ENCODE measurements around the gene ST3GAL4. TPM values are rescaled to one million over a fixed set of nuclear protein-coding genes. Genes with fewer than 3 reads are reported as not detected.

ST3GAL4 gene
- total and polyA plus RNA-seq, 2 of the 8 experiments (the other 6 are each of a cell fraction or from before 2014, with no cell fraction given): 15.6 to 20.0 TPM

DNA sequence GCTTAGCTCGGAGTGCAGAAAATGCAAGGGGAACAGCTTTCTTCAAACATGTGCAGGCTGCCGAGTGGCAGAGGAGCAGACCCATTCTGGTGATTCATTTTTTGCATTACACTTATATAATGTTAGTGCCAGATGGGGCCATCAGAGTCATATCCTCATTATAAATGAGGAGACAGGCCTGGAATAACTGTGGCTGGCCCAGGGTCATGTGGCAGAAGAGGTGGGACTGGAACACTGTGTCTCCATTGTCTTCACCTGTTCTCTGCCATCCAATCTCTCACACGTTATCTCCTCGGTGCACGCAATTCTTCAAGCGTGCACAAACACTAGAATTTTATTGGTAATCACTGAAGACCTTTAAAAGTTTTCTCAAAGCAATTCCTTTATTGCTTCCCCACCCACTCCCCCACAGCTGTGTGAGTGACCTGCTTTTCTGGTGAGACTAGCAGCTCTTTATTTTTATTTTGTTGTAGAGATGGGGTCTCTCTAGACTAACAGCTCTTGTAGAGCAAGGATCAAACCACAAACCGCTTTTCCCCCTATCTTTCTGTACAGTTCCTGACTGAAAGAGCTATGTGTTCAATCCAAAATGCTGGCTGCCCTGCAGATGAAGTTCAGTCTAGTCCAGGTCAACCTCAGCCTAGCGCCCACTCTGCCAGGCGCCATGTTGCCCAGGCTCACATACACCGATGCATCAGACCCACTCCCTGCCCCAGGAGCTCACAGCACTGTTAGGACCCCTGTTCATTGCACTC is 75.3 kb downstream of the ST3GAL4 start:
- no peak overlapping the region for H3K4me2 ChIP-seq (ENCODE audit: insufficient read depth in 1 of 2, low read depth in 2 of 2, low read length in 2 of 2)
- CTCF ChIA-PET (ENCODE audit: partially characterized antibody): interaction anchor here (0.6 to 6.5 kb wide), 8 partner anchors 11 to 370 kb away, joined by 3 to 31 read pairs (median 5); no protein-coding TSS in a partner anchor
- no peak overlapping the region for H2BK12ac ChIP-seq (ENCODE audit: low read depth, low read length)
- no peaks in the 10 kb centered on the region for H3K36me3 ChIP-seq (ENCODE audit: control insufficient read depth in 2 of 4, insufficient read depth in 4 of 4, low read length in 3 of 4)
- H3K9ac ChIP-seq (replicated peaks in 1 of 4; ENCODE audit: extremely low read depth in 1 of 4, low read depth in 3 of 4, low read length in 3 of 4): no peak overlapping the region
- no peaks in the 10 kb centered on the region for H4K20me1 ChIP-seq (replicated peaks in 1 of 2; ENCODE audit: control insufficient read depth in 1 of 2, insufficient read depth in 2 of 2, low read length in 2 of 2)
- H3K79me1 ChIP-seq (ENCODE audit: low read depth, low read length): no peaks in the 10 kb centered on the region
- no peaks in the 10 kb centered on the region for H3K27me3 ChIP-seq (replicated peaks in 1 of 4; ENCODE audit: control insufficient read depth in 3 of 4, extremely low read depth in 1 of 4, insufficient read depth in 3 of 4, low read length in 3 of 4)
- no peak overlapping the region for H3K4ac ChIP-seq (replicated peaks; ENCODE audit: insufficient read length, low read depth, low read length)
- H3K27ac ChIP-seq (ENCODE audit: low read depth, low read length): no peak overlapping the region
- H3K23ac ChIP-seq (ENCODE audit: insufficient read length): no peak overlapping the region
- H3K9me3 ChIP-seq (ENCODE audit: insufficient read depth in 2 of 2, low read depth in 1 of 2, low read length in 1 of 2): no peaks in the 10 kb centered on the region
- H2AK5ac ChIP-seq (ENCODE audit: low read depth, low read length): no peak overlapping the region
- no peak overlapping the region for H3K18ac ChIP-seq (ENCODE audit: extremely low read depth, low read length)
- no peak overlapping the region for H3K14ac ChIP-seq (ENCODE audit: insufficient read length)
- H4K8ac ChIP-seq (ENCODE audit: extremely low read depth, insufficient read depth, low read length): no peak overlapping the region
- H3K4me3 ChIP-seq (ENCODE audit: extremely low read depth in 1 of 4, insufficient read depth in 2 of 4, low read depth in 3 of 4, low read length in 4 of 4): no peak overlapping the region
- WGBS, 2 experiments (ENCODE audit: extremely low coverage in 1 of 2, insufficient coverage in 1 of 2, insufficient read length in 1 of 2, insufficient replicate concordance in 2 of 2, low coverage in 1 of 2, low lambda C conversion rate in 2 of 2, missing lambda C conversion rate in 1 of 2): 88% methylated on average over 10 of the region's 10 CpGs; no CpG with 5 or more reads in 1 of the 2 experiments
- no peaks in the 10 kb centered on the region for H3K23me2 ChIP-seq (ENCODE audit: low read depth, low read length)
- H3K79me2 ChIP-seq (ENCODE audit: control insufficient read depth in 1 of 2, insufficient read depth in 2 of 2, low read length in 2 of 2): no peaks in the 10 kb centered on the region
- DNase-seq (ENCODE audit: low read depth in 1 of 2, low spot score in 2 of 2): no peak
- H2BK15ac ChIP-seq (ENCODE audit: low read length): no peak overlapping the region
- H3K56ac ChIP-seq (replicated peaks; ENCODE audit: insufficient read length, low read depth, low read length): no peak overlapping the region
- H2BK20ac ChIP-seq (ENCODE audit: low read length): no peak overlapping the region
- no peak for FAIRE-seq
- POLR2A ChIA-PET (ENCODE audit: partially characterized antibody): interaction anchor here (0.6 to 2.0 kb wide), 4 partner anchors 8 to 75 kb away, joined by 3 to 6 read pairs (median 4); partner anchors contain the start of gene ST3GAL4
- no peak overlapping the region for H4K91ac ChIP-seq (replicated peaks; ENCODE audit: insufficient read length, low read length)
- H2BK120ac ChIP-seq (replicated peaks; ENCODE audit: low read depth, low read length): no peak overlapping the region
- H2AFZ ChIP-seq (ENCODE audit: low read length): no peak overlapping the region
- H3K4me1 ChIP-seq (replicated peaks in 1 of 4; ENCODE audit: control insufficient read depth in 3 of 4, insufficient read depth in 4 of 4, low read length in 3 of 4): peaks cover 0 to 18% (median 6%) of the 10 kb centered on the region in 4 experiments; a peak in 5 of 7 replicates
- H4K5ac ChIP-seq (ENCODE audit: insufficient read length, low read depth, low read length): no peak overlapping the region
- no peak overlapping the region for H2BK5ac ChIP-seq (ENCODE audit: low read depth, low read length)
- no peak for TF ChIP-seq TAF7 (optimal IDR thresholded peaks at IDR 0.05; ENCODE audit: borderline replicate concordance, low read depth, low read length)
- TF ChIP-seq BACH1 (IDR thresholded peaks at IDR 0.05; ENCODE audit: low read length): no peak
- no peak for TF ChIP-seq JUN (IDR thresholded peaks at IDR 0.05; ENCODE audit: low read depth, low read length)
- TF ChIP-seq SIRT6 (IDR thresholded peaks at IDR 0.05; ENCODE audit: low read length): no peak
- TF ChIP-seq, protein P1, sequence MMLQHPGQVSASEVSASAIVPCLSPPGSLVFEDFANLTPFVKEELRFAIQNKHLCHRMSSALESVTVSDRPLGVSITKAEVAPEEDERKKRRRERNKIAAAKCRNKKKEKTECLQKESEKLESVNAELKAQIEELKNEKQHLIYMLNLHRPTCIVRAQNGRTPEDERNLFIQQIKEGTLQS (IDR thresholded peaks at IDR 0.05; ENCODE audit: insufficient read depth, low read depth, low read length): no peak
- no peak for TF ChIP-seq KDM4A (IDR thresholded peaks at IDR 0.05; ENCODE audit: low read depth, low read length, severe bottlenecking)
- TF ChIP-seq TCF12 (IDR thresholded peaks at IDR 0.05; ENCODE audit: low read depth, low read length): no peak
- no peak for TF ChIP-seq POLR2AphosphoS5 (IDR thresholded peaks at IDR 0.05; ENCODE audit: low read depth, low read length)
- TF ChIP-seq HDAC6 (IDR thresholded peaks at IDR 0.05; ENCODE audit: low read depth, low read length): no peak
- TF ChIP-seq CTBP2 (IDR thresholded peaks at IDR 0.05; ENCODE audit: borderline replicate concordance, insufficient read depth, insufficient read length, low read length): no peak
- no peak for TF ChIP-seq KDM1A (IDR thresholded peaks at IDR 0.05; ENCODE audit: borderline replicate concordance, low read length)
- TF ChIP-seq CBX8 (IDR thresholded peaks at IDR 0.05; ENCODE audit: borderline replicate concordance, low read depth, low read length): no peak
